ENCODE measurements around the gene HMOX1. TPM values are rescaled to one million over a fixed set of nuclear protein-coding genes. Genes with fewer than 3 reads are reported as not detected.

Gene HMOX1
- total and polyA plus RNA-seq, 2 of the 8 experiments (the other 6 are each of a cell fraction or from before 2014, with no cell fraction given) = 25.0 to 41.6 TPM

- no peak for TF ChIP-seq HDAC6 (IDR thresholded peaks at IDR 0.05; ENCODE audit: low read depth, low read length)
- no peak for TF ChIP-seq TAF7 (optimal IDR thresholded peaks at IDR 0.05; ENCODE audit: borderline replicate concordance, low read depth, low read length)
- no peak for TF ChIP-seq ATF2 (IDR thresholded peaks at IDR 0.05; ENCODE audit: low read length)
- TF ChIP-seq BRCA1 (IDR thresholded peaks at IDR 0.05; ENCODE audit: low read depth, low read length) = no peak
- no peak for TF ChIP-seq CHD2 (IDR thresholded peaks at IDR 0.05; ENCODE audit: low read length)
- no peak for TF ChIP-seq HDAC2 (IDR thresholded peaks at IDR 0.05; ENCODE audit: borderline replicate concordance in 1 of 2, low read depth in 2 of 2, low read length in 2 of 2)
- no peak for TF ChIP-seq PHF8 (conservative IDR thresholded peaks at IDR 0.05; ENCODE audit: low read depth, low read length)
- no peak for TF ChIP-seq CHD7 (IDR thresholded peaks at IDR 0.05; ENCODE audit: insufficient replicate concordance, low read length)
- no peak for TF ChIP-seq E2F6 (IDR thresholded peaks at IDR 0.05)
Measured at GRCh38 chr22:35369996-35370395, 10.9 kb upstream of the HMOX1 start (continued).
